B cell (primary cell): Measurements from ENCODE around the gene WFDC1. TPM values are rescaled to one million over a fixed set of nuclear protein-coding genes. Genes with fewer than 3 reads are reported as not detected.

Experiments
- ATAC-seq: fragments of 200-7000 bp; cut with Tn5 transposase; one replicate; pipeline ENCODE4 v1.10.0; 2021; ENCODE audit warnings: low read depth, mild to moderate bottlenecking, moderate number of reproducible peaks, moderate library complexity
- CTCF ChIA-PET: fragments of 350-600 bp; sonication (Branson Sonifier 250); formaldehyde crosslinking; loops from one replicate; lab custom pipeline; 2021; ENCODE audit warnings: antibody characterized with exemption, inconsistent platforms; lab: Charles Lee
- POLR2A ChIA-PET: fragments of 350-600 bp; sonication (Branson Sonifier 250); formaldehyde crosslinking; loops from one replicate; lab custom pipeline; 2021; ENCODE audit warnings: antibody characterized with exemption; lab: Charles Lee
- DNase-seq: peaks from one replicate; pipeline ENCODE4 v3.0.0; 2013
- H2AFZ ChIP-seq: 2 replicates; pipeline ENCODE4 v1.6.1; 2012; ENCODE audit warnings: mild to moderate bottlenecking, low read depth, low read length; ENCODE audit not compliant: insufficient read depth, poor library complexity, severe bottlenecking
- H3K27ac ChIP-seq, 2 donors: 1 replicate in 1 of 2; 2 replicates in 1 of 2; pipeline ENCODE4 v1.5.1; 2012 to 2013; ENCODE audit warnings: low read length in 2 of 2, mild to moderate bottlenecking in 2 of 2, moderate library complexity in 1 of 2
- H3K27me3 ChIP-seq, 4 experiments: fragments of 200-600 bp in 1 of 4; sonication (generic) in 1 of 4; replicated peaks in 1 of 4; 1 replicate in 2 of 4; 2 replicates in 2 of 4; pipeline versions ENCODE4 v1.6.1 to v1.7.0; 2013 to 2016; ENCODE audit warnings: low read length in 3 of 4, mild to moderate bottlenecking in 2 of 4, mixed read lengths in 1 of 4, moderate library complexity in 1 of 4; ENCODE audit not compliant: insufficient read depth in 4 of 4, control insufficient read depth in 3 of 4; ENCODE audit errors: control extremely low read depth in 1 of 4
- H3K36me3 ChIP-seq, 2 experiments: replicated peaks in 1 of 2; 1 replicate in 1 of 2; 2 replicates in 1 of 2; pipeline versions ENCODE4 v1.6.1 to v1.7.1; 2013; ENCODE audit warnings: low read length in 1 of 2; ENCODE audit not compliant: insufficient read depth in 2 of 2, control insufficient read depth in 1 of 2; ENCODE audit errors: control extremely low read depth in 1 of 2, extremely low read depth in 1 of 2
- H3K4me1 ChIP-seq, 2 donors: fragments of 200-600 bp in 1 of 2; sonication (generic) in 1 of 2; 1 replicate in 1 of 2; 2 replicates in 1 of 2; pipeline versions ENCODE4 v1.5.1 to v1.6.1; 2013 to 2017; ENCODE audit warnings: low read length in 2 of 2; ENCODE audit not compliant: control insufficient read depth in 2 of 2, insufficient read depth in 2 of 2
- H3K4me2 ChIP-seq: replicated peaks from 2 replicates; pipeline ENCODE3; 2012; ENCODE audit warnings: mild to moderate bottlenecking, low read depth, low read length; ENCODE audit not compliant: poor library complexity, severe bottlenecking
- H3K4me3 ChIP-seq, 5 experiments: fragments of 200-600 bp in 1 of 5; sonication (generic) in 1 of 5; 1 replicate in 3 of 5; 2 replicates in 2 of 5; pipeline versions ENCODE4 v1.5.1 to v1.7.0; 2011 to 2016; ENCODE audit warnings: low read length in 4 of 5, mild to moderate bottlenecking in 4 of 5, low read depth in 2 of 5, control low read depth in 1 of 5, moderate library complexity in 1 of 5; ENCODE audit not compliant: insufficient read depth in 1 of 5; ENCODE audit errors: control extremely low read depth in 1 of 5, extremely low read depth in 1 of 5
- H3K79me2 ChIP-seq: fragments of 200-600 bp; sonication (generic); one replicate; pipeline ENCODE4 v1.6.0; 2016; ENCODE audit warnings: low read length; ENCODE audit not compliant: control insufficient read depth, insufficient read depth
- H3K9ac ChIP-seq: fragments of 200-600 bp; sonication (generic); 2 replicates; pipeline ENCODE4 v1.6.1; 2017; ENCODE audit warnings: mild to moderate bottlenecking, low read length, moderate library complexity
- H3K9me3 ChIP-seq, 3 donors: one replicate each; pipeline versions ENCODE4 v1.6.1 to v1.7.1; 2013; ENCODE audit warnings: low read length in 2 of 3; ENCODE audit not compliant: control insufficient read depth in 2 of 3, insufficient read depth in 1 of 3; ENCODE audit errors: control extremely low read depth in 1 of 3
- H4K20me1 ChIP-seq: 2 replicates; pipeline ENCODE4 v1.6.0; 2012; ENCODE audit warnings: mild to moderate bottlenecking, low read length; ENCODE audit not compliant: insufficient read depth, control insufficient read depth, poor library complexity, severe bottlenecking
- H3K27ac Mint-ChIP-seq: one replicate; pipeline ENCODE4 v1.8.0; 2021; ENCODE audit warnings: mixed read lengths
- H3K27me3 Mint-ChIP-seq: one replicate; pipeline ENCODE4 v1.8.0; 2021; ENCODE audit warnings: mixed read lengths
- H3K4me1 Mint-ChIP-seq: one replicate; pipeline ENCODE4 v1.8.0; 2021; ENCODE audit warnings: mixed read lengths
- H3K4me3 Mint-ChIP-seq: one replicate; pipeline ENCODE4 v1.8.0; 2021; ENCODE audit warnings: mixed read lengths
- H3K9me3 Mint-ChIP-seq: one replicate; pipeline ENCODE4 v1.8.0; 2022; ENCODE audit warnings: mixed read lengths; ENCODE audit not compliant: insufficient read depth
- EZH2 ChIP-seq: IDR thresholded peaks from 2 replicates; pipeline ENCODE4 v1.6.1; 2012; ENCODE audit warnings: borderline replicate concordance, low read depth, mild to moderate bottlenecking, moderate library complexity, low read length; ENCODE audit not compliant: insufficient read depth, poor library complexity, severe bottlenecking
- WGBS: methylation state at CpG from one replicate; pipeline ENCODE4 v1.1.5; 2013; ENCODE audit warnings: missing lambda C conversion rate; ENCODE audit not compliant: insufficient coverage; 5-methylcytosine and 5-hydroxymethylcytosine counted together
- intact Hi-C: fragments of 100-400 bp; cut with micrococcal nuclease; formaldehyde crosslinking; loops from one replicate; pipeline ENCODE4 v1.10.0; 2022
- polyA plus RNA-seq: library from polyadenylated mRNA; depleted of rRNA; stranded (reverse); fragments of >200 nt; gene quantifications from 2 replicates; pipeline ENCODE4 v1.2.3, GENCODE V29; 2012
- total RNA-seq, 2 donors: library from RNA; stranded (reverse); fragments of 120-200 nt in 1 of 2; gene quantifications; 1 replicate in 1 of 2; 2 replicates in 1 of 2; pipeline versions ENCODE4 v1.2.3 to v1.2.4, GENCODE V29; 2013 to 2022
- TF ChIP-seq, protein P1 (sequence below): fragments of 200-600 bp; IDR thresholded peaks from one replicate; pipeline ENCODE4 v1.8.0; 2022; ENCODE audit warnings: antibody characterized with exemption, mild to moderate bottlenecking

Gene WFDC1
- total and polyA plus RNA-seq, 2 donors (not counting 1 experiment from before 2014, with no cell fraction given), result not detected

DNA sequence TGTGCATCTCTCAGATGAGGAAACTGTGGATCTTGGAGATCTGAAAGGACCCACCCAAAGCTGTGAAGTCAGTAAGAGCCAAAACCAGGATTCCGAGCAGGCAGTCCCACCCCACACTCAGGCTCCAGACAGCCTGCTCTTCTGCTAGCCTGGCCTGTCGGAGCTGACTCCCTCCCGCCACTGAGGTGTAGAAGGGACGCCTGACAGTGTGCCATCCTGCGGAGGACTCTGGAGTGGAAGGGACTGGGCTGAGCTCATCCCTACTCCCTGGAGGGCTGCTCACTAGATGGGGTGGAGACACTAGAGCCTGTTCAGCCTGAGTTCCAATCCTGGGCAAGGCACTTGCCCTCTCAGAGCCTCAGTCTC, 36.0 kb downstream of the WFDC1 start:
- no peaks in the 10 kb centered on the region for H3K4me1 ChIP-seq
- ChIA-PET POLR2A (interaction anchor here (0.5 kb wide), 1 partner anchor 462 kb away, joined by 3 read pairs; no protein-coding TSS in a partner anchor), CTCF (no interaction called here)
- ATAC-seq, result no peak
- no peak overlapping the region for H3K4me3 ChIP-seq
- H2AFZ ChIP-seq, result no peak overlapping the region
- no peak overlapping the region for H3K9ac ChIP-seq
- H3K4me1 Mint-ChIP-seq, result no peaks in the 10 kb centered on the region
- H3K4me3 Mint-ChIP-seq, result no peak overlapping the region
- no peak overlapping the region for H3K27ac Mint-ChIP-seq
- H3K27me3 Mint-ChIP-seq, result peaks cover 27% of the 10 kb centered on the region
- no peaks in the 10 kb centered on the region for H3K27me3 ChIP-seq
- WGBS, result 94% methylated on average over 5 of the region's 5 CpGs
- DNase-seq, result no peak
- H3K36me3 ChIP-seq, result no peaks in the 10 kb centered on the region
- no peaks in the 10 kb centered on the region for H3K79me2 ChIP-seq
- intact Hi-C loops, result no loop called here
- peaks cover 0 to 19% (median 0%) of the 10 kb centered on the region in 3 donors for H3K9me3 ChIP-seq
- TF ChIP-seq EZH2, result no peak
- TF ChIP-seq, protein P1, sequence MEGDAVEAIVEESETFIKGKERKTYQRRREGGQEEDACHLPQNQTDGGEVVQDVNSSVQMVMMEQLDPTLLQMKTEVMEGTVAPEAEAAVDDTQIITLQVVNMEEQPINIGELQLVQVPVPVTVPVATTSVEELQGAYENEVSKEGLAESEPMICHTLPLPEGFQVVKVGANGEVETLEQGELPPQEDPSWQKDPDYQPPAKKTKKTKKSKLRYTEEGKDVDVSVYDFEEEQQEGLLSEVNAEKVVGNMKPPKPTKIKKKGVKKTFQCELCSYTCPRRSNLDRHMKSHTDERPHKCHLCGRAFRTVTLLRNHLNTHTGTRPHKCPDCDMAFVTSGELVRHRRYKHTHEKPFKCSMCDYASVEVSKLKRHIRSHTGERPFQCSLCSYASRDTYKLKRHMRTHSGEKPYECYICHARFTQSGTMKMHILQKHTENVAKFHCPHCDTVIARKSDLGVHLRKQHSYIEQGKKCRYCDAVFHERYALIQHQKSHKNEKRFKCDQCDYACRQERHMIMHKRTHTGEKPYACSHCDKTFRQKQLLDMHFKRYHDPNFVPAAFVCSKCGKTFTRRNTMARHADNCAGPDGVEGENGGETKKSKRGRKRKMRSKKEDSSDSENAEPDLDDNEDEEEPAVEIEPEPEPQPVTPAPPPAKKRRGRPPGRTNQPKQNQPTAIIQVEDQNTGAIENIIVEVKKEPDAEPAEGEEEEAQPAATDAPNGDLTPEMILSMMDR, result no peak
- H3K9me3 Mint-ChIP-seq, result no peaks in the 10 kb centered on the region
- H4K20me1 ChIP-seq, result no peaks in the 10 kb centered on the region
- H3K4me2 ChIP-seq, result no peak overlapping the region
- H3K27ac ChIP-seq, result no peak overlapping the region

DNA sequence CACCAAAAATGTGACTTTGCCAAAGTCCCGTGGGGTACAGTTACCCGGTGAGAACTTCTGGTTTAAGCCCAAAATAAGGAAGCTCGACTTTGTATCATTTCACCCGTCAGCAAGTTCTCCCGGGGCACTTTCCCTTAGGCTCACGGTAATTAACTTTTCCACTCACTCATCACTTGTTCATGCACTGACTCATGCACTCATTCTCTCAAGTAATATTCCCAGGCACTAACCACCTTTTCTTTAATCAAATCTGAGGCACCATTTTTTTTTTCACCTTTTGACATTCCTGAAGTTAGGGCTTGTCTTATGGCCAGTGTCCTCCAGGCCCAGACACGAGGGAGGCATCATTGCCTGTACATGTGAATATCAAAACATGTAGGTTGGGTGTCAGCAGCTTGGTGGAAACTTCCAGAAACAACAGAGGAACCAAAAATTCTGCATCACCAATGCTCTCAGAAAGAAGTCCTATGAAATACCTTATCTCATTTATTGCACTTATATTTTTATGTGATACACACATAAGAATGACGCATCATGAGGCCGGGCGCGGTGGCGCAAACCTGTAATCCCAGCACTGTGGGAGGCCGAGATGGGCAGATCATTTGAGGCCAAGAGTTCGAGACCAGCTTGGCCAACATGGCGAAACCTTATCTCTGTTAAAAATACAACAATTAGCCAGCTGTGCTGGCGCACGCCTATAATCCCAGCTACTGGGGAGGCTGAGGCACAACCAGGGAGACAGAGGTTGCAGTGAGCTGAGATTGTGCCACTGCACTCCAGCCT, 37.5 kb downstream of the WFDC1 start:
- H4K20me1 ChIP-seq, result no peaks in the 10 kb centered on the region
- no peaks in the 10 kb centered on the region for H3K4me1 ChIP-seq
- no peak overlapping the region for H3K9ac ChIP-seq
- Mint-ChIP-seq H3K27me3 (peaks cover 27% of the 10 kb centered on the region), H3K4me1 (no peaks in the 10 kb centered on the region), H3K4me3 (no peak overlapping the region), H3K27ac (no peak overlapping the region), H3K9me3 (peaks cover 4% of the 10 kb centered on the region)
- no peak overlapping the region for H3K4me2 ChIP-seq
- H3K27ac ChIP-seq, result no peak overlapping the region
- CTCF ChIA-PET, result interaction anchor here (0.7 kb wide), 1 partner anchor 271 kb away, joined by 3 read pairs; no protein-coding TSS in a partner anchor
- intact Hi-C loops, result no loop called here
- no peaks in the 10 kb centered on the region for H3K27me3 ChIP-seq
- no peaks in the 10 kb centered on the region for H3K36me3 ChIP-seq
- no peak overlapping the region for H3K4me3 ChIP-seq
- 90% methylated on average over 10 of the region's 17 CpGs for WGBS
- H2AFZ ChIP-seq, result no peak overlapping the region
- POLR2A ChIA-PET, result no interaction called here
- no peak for ATAC-seq
- no peak for TF ChIP-seq EZH2
- TF ChIP-seq, protein P1, result no peak
- H3K9me3 ChIP-seq, result peaks cover 0 to 23% (median 0%) of the 10 kb centered on the region in 3 donors
- no peak for DNase-seq
- H3K79me2 ChIP-seq, result no peaks in the 10 kb centered on the region
